Peyer's patch (tissue), 4 donors: ENCODE data around the gene ZFHX3.

Source experiments
- CTCF ChIP-seq, 6 experiments: fragments of 450-650 bp in 4 of 6; fragments of 200-600 bp in 2 of 6; sonication (generic) in 1 of 6; IDR thresholded peaks; one replicate each; pipeline ENCODE4 v1.5.1; 2017 to 2019; ENCODE audit warnings: antibody characterized with exemption in 6 of 6, mild to moderate bottlenecking in 3 of 6, moderate library complexity in 1 of 6
- POLR2A ChIP-seq, 2 donors: fragments of 450-650 bp; IDR thresholded peaks; one replicate each; pipeline ENCODE4 v1.5.1; 2017; ENCODE audit warnings: antibody characterized with exemption in 2 of 2, mild to moderate bottlenecking in 2 of 2, moderate library complexity in 2 of 2

DNA sequence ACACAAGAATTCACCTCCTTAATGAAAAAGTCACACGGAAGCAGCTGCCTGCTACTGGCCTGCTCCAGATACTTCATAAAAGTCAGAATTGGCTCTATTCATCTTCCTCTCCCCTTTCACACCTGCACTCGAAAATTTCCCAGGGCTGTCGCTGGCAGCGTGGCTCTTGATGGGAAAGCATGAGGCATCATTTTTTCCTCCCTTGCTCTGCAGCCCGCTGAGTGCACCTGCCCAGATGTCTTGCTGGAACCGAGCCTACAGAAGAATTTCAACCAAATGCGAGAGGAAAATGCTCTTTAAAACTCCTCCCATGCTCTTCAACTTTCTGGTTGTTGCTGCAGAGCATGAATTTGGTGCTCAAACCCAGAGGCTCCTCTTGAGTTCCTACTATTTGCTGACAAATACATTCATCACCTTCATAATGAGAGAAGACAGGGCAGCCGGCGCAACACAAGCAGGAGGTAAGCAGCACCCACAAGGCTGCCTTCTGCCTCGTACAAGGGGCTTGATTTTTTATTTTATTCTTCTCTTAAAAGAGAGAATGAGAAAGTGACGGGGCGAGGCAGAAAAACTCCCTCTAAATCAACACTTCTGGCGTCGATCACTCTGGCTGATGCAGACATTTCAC lies 146.8 kb downstream of the ZFHX3 start:
- TF ChIP-seq CTCF (IDR thresholded peaks at IDR 0.05) (no peak), POLR2A (IDR thresholded peaks at IDR 0.05) (no peak)
